ENCODE data around the gene NOTUM. TPM values are rescaled to one million over a fixed set of nuclear protein-coding genes. Genes with fewer than 3 reads are reported as not detected.

The NOTUM gene
- total RNA-seq, 1 experiment from 2014 or later: not detected

- no peaks in the 10 kb centered on the region for H3K27me3 Mint-ChIP-seq (ENCODE audit: insufficient read depth, unreplicated experiment)
- no peak for DNase-seq (ENCODE audit: unreplicated experiment)
- TF ChIP-seq CTCF (IDR thresholded peaks at IDR 0.05; ENCODE audit: unreplicated experiment): no peak
- H3K9me3 Mint-ChIP-seq (ENCODE audit: unreplicated experiment): no peaks in the 10 kb centered on the region
- CTCF ChIA-PET: interaction anchor here (0.5 to 1.8 kb wide), 4 partner anchors 25 to 733 kb away, joined by 3 to 8 read pairs (median 4); no protein-coding TSS in a partner anchor
- POLR2A ChIA-PET: interaction anchor here (1.0 kb wide), 1 partner anchor 57 kb away, joined by 3 read pairs; no protein-coding TSS in a partner anchor
- H3K36me3 Mint-ChIP-seq (ENCODE audit: insufficient read depth, unreplicated experiment): peaks cover 7% of the 10 kb centered on the region
- BruUV-seq (replicated peaks): no TSS peak
- H3K4me3 Mint-ChIP-seq (ENCODE audit: unreplicated experiment): no peak overlapping the region
- H3K4me1 Mint-ChIP-seq (ENCODE audit: insufficient read depth, unreplicated experiment): peaks cover 11% of the 10 kb centered on the region
- no peak overlapping the region for H3K27ac Mint-ChIP-seq (ENCODE audit: low read depth, unreplicated experiment)
- intact Hi-C loops (cut with micrococcal nuclease): no loop called here
Observed at GRCh38 chr17:81934098-81934757, 26.8 kb downstream of the NOTUM start.

GRCh38 chr17:81933178-81933699 lies 27.7 kb downstream of the NOTUM start:
- ChIA-PET CTCF (interaction anchor here (1.8 kb wide), 1 partner anchor 88 kb away, joined by 5 read pairs; no protein-coding TSS in a partner anchor), POLR2A (no interaction called here)
- H3K4me3 Mint-ChIP-seq (ENCODE audit: unreplicated experiment): no peak overlapping the region
- no peak for DNase-seq (ENCODE audit: unreplicated experiment)
- peaks cover 7% of the 10 kb centered on the region for H3K36me3 Mint-ChIP-seq (ENCODE audit: insufficient read depth, unreplicated experiment)
- TF ChIP-seq CTCF (IDR thresholded peaks at IDR 0.05; ENCODE audit: unreplicated experiment): no peak
- H3K27ac Mint-ChIP-seq (ENCODE audit: low read depth, unreplicated experiment): no peak overlapping the region
- H3K27me3 Mint-ChIP-seq (ENCODE audit: insufficient read depth, unreplicated experiment): no peaks in the 10 kb centered on the region
- intact Hi-C loops (cut with micrococcal nuclease): no loop called here
- no peaks in the 10 kb centered on the region for H3K9me3 Mint-ChIP-seq (ENCODE audit: unreplicated experiment)
- BruUV-seq (replicated peaks): no TSS peak
- peaks cover 11% of the 10 kb centered on the region for H3K4me1 Mint-ChIP-seq (ENCODE audit: insufficient read depth, unreplicated experiment)

- no peak for TF ChIP-seq CTCF (IDR thresholded peaks at IDR 0.05; ENCODE audit: unreplicated experiment)
- Mint-ChIP-seq H3K27me3 (ENCODE audit: insufficient read depth, unreplicated experiment) (no peaks in the 10 kb centered on the region), H3K4me1 (ENCODE audit: insufficient read depth, unreplicated experiment) (peaks cover 11% of the 10 kb centered on the region), H3K9me3 (ENCODE audit: unreplicated experiment) (no peaks in the 10 kb centered on the region), H3K4me3 (ENCODE audit: unreplicated experiment) (no peak overlapping the region), H3K27ac (ENCODE audit: low read depth, unreplicated experiment) (no peak overlapping the region), H3K36me3 (ENCODE audit: insufficient read depth, unreplicated experiment) (peaks cover 7% of the 10 kb centered on the region)
- ChIA-PET POLR2A (no interaction called here), CTCF (interaction anchor here (0.7 to 1.8 kb wide), 2 partner anchors 11 to 89 kb away, joined by 3 to 5 read pairs; no protein-coding TSS in a partner anchor)
- no peak for DNase-seq (ENCODE audit: unreplicated experiment)
- intact Hi-C loops (cut with micrococcal nuclease): no loop called here
- TSS peak; percentile 64 for BruUV-seq (replicated peaks)
Observed at GRCh38 chr17:81932333-81932983, 28.5 kb downstream of the NOTUM start.

GRCh38 chr17:81931557-81932332 lies 29.2 kb downstream of the NOTUM start:
- ChIA-PET CTCF (interaction anchor here (0.7 kb wide), 1 partner anchor 12 kb away, joined by 3 read pairs; no protein-coding TSS in a partner anchor), POLR2A (no interaction called here)
- Mint-ChIP-seq H3K4me1 (ENCODE audit: insufficient read depth, unreplicated experiment) (peaks cover 11% of the 10 kb centered on the region), H3K36me3 (ENCODE audit: insufficient read depth, unreplicated experiment) (peaks cover 7% of the 10 kb centered on the region), H3K9me3 (ENCODE audit: unreplicated experiment) (no peaks in the 10 kb centered on the region), H3K27ac (ENCODE audit: low read depth, unreplicated experiment) (no peak overlapping the region), H3K27me3 (ENCODE audit: insufficient read depth, unreplicated experiment) (no peaks in the 10 kb centered on the region), H3K4me3 (ENCODE audit: unreplicated experiment) (no peak overlapping the region)
- DNase-seq (ENCODE audit: unreplicated experiment): no peak
- no TSS peak for BruUV-seq (replicated peaks)
- intact Hi-C loops (cut with micrococcal nuclease): no loop called here
- TF ChIP-seq CTCF (IDR thresholded peaks at IDR 0.05; ENCODE audit: unreplicated experiment): no peak

Data from MCF 10A (cell line).